GM23338 (cell line): Measurements from ENCODE around the gene ESM1. TPM values are rescaled to one million over a fixed set of nuclear protein-coding genes. Genes with fewer than 3 reads are reported as not detected.

Experiments used
- ATAC-seq: fragments of 200-7000 bp; cut with Tn5 transposase; 3 replicates; pipeline ENCODE4 v1.9.1; 2020
- DNase-seq: peaks from one replicate; pipeline ENCODE4 v3.0.0-alpha.2; 2015; ENCODE audit warnings: low spot score
- H2AFZ ChIP-seq: fragments of 200-600 bp; sonication (generic); 2 replicates; pipeline ENCODE4 v1.8.0; 2016; ENCODE audit warnings: antibody characterized with exemption, mild to moderate bottlenecking, moderate library complexity
- H3F3A ChIP-seq: fragments of 200-600 bp; sonication (generic); replicated peaks from 2 replicates; pipeline ENCODE4 v1.8.0; 2017; ENCODE audit warnings: antibody characterized with exemption, mixed run types, low read depth
- H3K27ac ChIP-seq: fragments of 200-600 bp; sonication (generic); 2 replicates; pipeline ENCODE4 v1.6.1; 2016; ENCODE audit warnings: low read depth
- H3K27me3 ChIP-seq: fragments of 200-600 bp; sonication (generic); 2 replicates; pipeline ENCODE4 v1.8.0; 2016; ENCODE audit warnings: mild to moderate bottlenecking, mixed run types, moderate library complexity; ENCODE audit not compliant: insufficient read depth
- H3K36me3 ChIP-seq: fragments of 200-600 bp; sonication (generic); 2 replicates; pipeline ENCODE4 v1.8.0; 2016; ENCODE audit warnings: mild to moderate bottlenecking; ENCODE audit not compliant: insufficient read depth
- H3K4me1 ChIP-seq: fragments of 200-600 bp; sonication (generic); 2 replicates; pipeline ENCODE4 v1.8.0; 2016; ENCODE audit warnings: mild to moderate bottlenecking, moderate library complexity; ENCODE audit not compliant: insufficient read depth
- H3K4me2 ChIP-seq: fragments of 200-600 bp; sonication (generic); 2 replicates; pipeline ENCODE4 v1.7.1; 2017; ENCODE audit warnings: mixed run types
- H3K4me3 ChIP-seq: fragments of 200-600 bp; sonication (generic); 2 replicates; pipeline ENCODE4 v1.6.1; 2016; ENCODE audit warnings: mixed run types
- H3K79me2 ChIP-seq: fragments of 200-600 bp; sonication (generic); replicated peaks from 2 replicates; pipeline ENCODE4 v1.8.0; 2017; ENCODE audit warnings: mild to moderate bottlenecking; ENCODE audit not compliant: insufficient read depth
- H3K9me2 ChIP-seq: fragments of 200-600 bp; sonication (generic); 2 replicates; pipeline ENCODE4 v1.8.0; 2017; ENCODE audit not compliant: insufficient read depth
- H4K20me1 ChIP-seq: fragments of 200-600 bp; sonication (generic); replicated peaks from 2 replicates; pipeline ENCODE4 v1.8.0; 2017; ENCODE audit warnings: mild to moderate bottlenecking; ENCODE audit not compliant: insufficient read depth
- H3K27ac Mint-ChIP-seq: 2 replicates; pipeline ENCODE4 v1.8.0; 2020; ENCODE audit warnings: inconsistent platforms, mild to moderate bottlenecking, moderate library complexity, mixed read lengths
- H3K27me3 Mint-ChIP-seq: 3 replicates; pipeline ENCODE4 v1.8.0; 2022; ENCODE audit warnings: low read depth, mild to moderate bottlenecking, moderate library complexity, mixed read lengths, inconsistent platforms; ENCODE audit not compliant: insufficient read depth, poor library complexity
- H3K36me3 Mint-ChIP-seq: 3 replicates; pipeline ENCODE4 v1.8.0; 2021; ENCODE audit warnings: low read depth, mild to moderate bottlenecking, inconsistent platforms, moderate library complexity, mixed read lengths
- H3K4me1 Mint-ChIP-seq: 3 replicates; pipeline ENCODE4 v1.8.0; 2020; ENCODE audit warnings: mild to moderate bottlenecking, inconsistent platforms, mixed read lengths
- H3K4me3 Mint-ChIP-seq: 3 replicates; pipeline ENCODE4 v1.8.0; 2021; ENCODE audit warnings: moderate library complexity, mild to moderate bottlenecking, inconsistent platforms, mixed read lengths
- H3K9me3 Mint-ChIP-seq: 3 replicates; pipeline ENCODE4 v1.8.0; 2020; ENCODE audit warnings: moderate library complexity, mild to moderate bottlenecking, inconsistent platforms, mixed read lengths
- ETS1 ChIP-seq: IDR thresholded peaks from 2 replicates; pipeline ENCODE4 v1.6.1; 2016; ENCODE audit warnings: antibody characterized with exemption
- EZH2 ChIP-seq: fragments of 200-600 bp; sonication (generic); IDR thresholded peaks from one replicate; pipeline ENCODE4 v1.8.0; 2017; ENCODE audit warnings: antibody characterized with exemption, mild to moderate bottlenecking, low read depth; ENCODE audit not compliant: unreplicated experiment
- EZH2phosphoT487 ChIP-seq: fragments of 200-600 bp; sonication (generic); IDR thresholded peaks from one replicate; pipeline ENCODE4 v1.8.1; 2018; ENCODE audit warnings: antibody characterized with exemption; ENCODE audit not compliant: unreplicated experiment
- JUNB ChIP-seq: IDR thresholded peaks from one replicate; pipeline ENCODE4 v1.6.1; 2016; ENCODE audit warnings: antibody characterized with exemption; ENCODE audit not compliant: unreplicated experiment
- NANOG ChIP-seq: IDR thresholded peaks from 2 replicates; pipeline ENCODE4 v1.6.1; 2016; ENCODE audit warnings: antibody characterized with exemption, borderline replicate concordance
- STAT1 ChIP-seq: IDR thresholded peaks from one replicate; pipeline ENCODE4 v1.6.1; 2016; ENCODE audit warnings: antibody characterized with exemption; ENCODE audit not compliant: unreplicated experiment
- ZNF462 ChIP-seq: fragments of 250-450 bp; sonication (Bioruptor Pico); IDR thresholded peaks from 2 replicates; pipeline ENCODE4 v1.5.0; 2020; ENCODE audit warnings: mild to moderate bottlenecking, moderate library complexity
- polyA plus RNA-seq: library from polyadenylated mRNA; unstranded; fragments of >200 nt; fragmentation: Nextera tagmentation; extraction: Ambion mirVana; gene quantifications from 2 replicates; pipeline ENCODE4 v1.2.1, GENCODE V29; 2016
- total RNA-seq: library from RNA; depleted of rRNA; stranded (reverse); fragments of >200 nt; shearing (Covaris generic); gene quantifications from 2 replicates; pipeline ENCODE4 v1.2.3, GENCODE V29; 2014
- TF ChIP-seq, protein P1 (sequence below), 2 experiments: fragments of 200-600 bp in 1 of 2; sonication (generic) in 1 of 2; conservative IDR thresholded peaks; 2 replicates each; pipeline versions ENCODE4 v1.5.1 to v1.6.1; 2016 to 2017; ENCODE audit warnings: antibody characterized with exemption in 2 of 2, low read depth in 2 of 2, mild to moderate bottlenecking in 2 of 2, moderate library complexity in 1 of 2

The ESM1 gene
- total and polyA plus RNA-seq, 2 experiments from 2014 or later, result 0.14 TPM; not detected in 1

DNA sequence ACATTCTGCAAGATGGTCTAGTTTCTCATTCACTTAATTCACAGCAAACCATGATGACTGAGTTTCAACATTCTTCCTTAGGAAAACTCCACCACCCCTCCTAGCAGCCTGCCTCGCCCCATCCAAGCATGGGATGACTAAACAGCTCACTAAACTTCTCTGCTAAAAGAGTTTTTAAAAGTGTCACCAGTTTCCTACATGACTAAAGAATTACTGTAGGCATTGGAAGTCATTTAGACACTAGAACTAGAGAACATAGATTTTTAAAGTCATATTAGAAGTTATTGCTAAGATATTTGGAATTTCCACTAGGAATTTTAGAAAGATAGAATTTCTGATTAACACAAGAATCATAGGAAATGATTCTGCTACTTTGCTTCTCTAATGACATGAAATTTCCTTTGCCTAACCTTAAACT lies 5.5 kb upstream of the ESM1 start (continued):
- TF ChIP-seq, protein P1, sequence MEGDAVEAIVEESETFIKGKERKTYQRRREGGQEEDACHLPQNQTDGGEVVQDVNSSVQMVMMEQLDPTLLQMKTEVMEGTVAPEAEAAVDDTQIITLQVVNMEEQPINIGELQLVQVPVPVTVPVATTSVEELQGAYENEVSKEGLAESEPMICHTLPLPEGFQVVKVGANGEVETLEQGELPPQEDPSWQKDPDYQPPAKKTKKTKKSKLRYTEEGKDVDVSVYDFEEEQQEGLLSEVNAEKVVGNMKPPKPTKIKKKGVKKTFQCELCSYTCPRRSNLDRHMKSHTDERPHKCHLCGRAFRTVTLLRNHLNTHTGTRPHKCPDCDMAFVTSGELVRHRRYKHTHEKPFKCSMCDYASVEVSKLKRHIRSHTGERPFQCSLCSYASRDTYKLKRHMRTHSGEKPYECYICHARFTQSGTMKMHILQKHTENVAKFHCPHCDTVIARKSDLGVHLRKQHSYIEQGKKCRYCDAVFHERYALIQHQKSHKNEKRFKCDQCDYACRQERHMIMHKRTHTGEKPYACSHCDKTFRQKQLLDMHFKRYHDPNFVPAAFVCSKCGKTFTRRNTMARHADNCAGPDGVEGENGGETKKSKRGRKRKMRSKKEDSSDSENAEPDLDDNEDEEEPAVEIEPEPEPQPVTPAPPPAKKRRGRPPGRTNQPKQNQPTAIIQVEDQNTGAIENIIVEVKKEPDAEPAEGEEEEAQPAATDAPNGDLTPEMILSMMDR (conservative IDR thresholded peaks at IDR 0.05; ENCODE audit: low read depth in 2 of 2), result no peak
- TF ChIP-seq EZH2phosphoT487, result no peak
- no peak for TF ChIP-seq ZNF462 (CRISPR knock-in tag)
- TF ChIP-seq EZH2, result no peak

GRCh38 chr5:54988817-54989216 lies 3.4 kb upstream of the ESM1 start:
- Mint-ChIP-seq H3K36me3 (no peaks in the 10 kb centered on the region), H3K4me3 (no peak overlapping the region), H3K4me1 (peaks cover 56% of the 10 kb centered on the region), H3K27ac (no peak overlapping the region), H3K27me3 (peaks cover 11% of the 10 kb centered on the region), H3K9me3 (no peaks in the 10 kb centered on the region)
- Histone ChIP-seq H3K27me3 (no peaks in the 10 kb centered on the region), H3F3A (no peaks in the 10 kb centered on the region), H3K4me1 (peaks cover 55% of the 10 kb centered on the region), H3K9me2 (peaks cover 9% of the 10 kb centered on the region), H3K36me3 (no peaks in the 10 kb centered on the region), H3K79me2 (no peaks in the 10 kb centered on the region), H3K4me2 (no peak overlapping the region; the same call in 1 of the 2 replicates), H3K27ac (no peak overlapping the region), H2AFZ (no peak overlapping the region), H4K20me1 (no peaks in the 10 kb centered on the region), H3K4me3 (no peak overlapping the region)
- no peak for ATAC-seq
- DNase-seq, result no peak
- no peak for TF ChIP-seq STAT1
- no peak for TF ChIP-seq NANOG
- TF ChIP-seq ETS1, result no peak
- TF ChIP-seq, protein P1 (conservative IDR thresholded peaks at IDR 0.05; ENCODE audit: low read depth in 2 of 2), result no peak
- TF ChIP-seq EZH2phosphoT487, result no peak
- no peak for TF ChIP-seq JUNB
